ENCODE data around the gene FRMD7. TPM values are rescaled to one million over a fixed set of nuclear protein-coding genes. Genes with fewer than 3 reads are reported as not detected.

FRMD7 gene
- total RNA-seq, 3 donors from 2014 or later, result not detected

DNA sequence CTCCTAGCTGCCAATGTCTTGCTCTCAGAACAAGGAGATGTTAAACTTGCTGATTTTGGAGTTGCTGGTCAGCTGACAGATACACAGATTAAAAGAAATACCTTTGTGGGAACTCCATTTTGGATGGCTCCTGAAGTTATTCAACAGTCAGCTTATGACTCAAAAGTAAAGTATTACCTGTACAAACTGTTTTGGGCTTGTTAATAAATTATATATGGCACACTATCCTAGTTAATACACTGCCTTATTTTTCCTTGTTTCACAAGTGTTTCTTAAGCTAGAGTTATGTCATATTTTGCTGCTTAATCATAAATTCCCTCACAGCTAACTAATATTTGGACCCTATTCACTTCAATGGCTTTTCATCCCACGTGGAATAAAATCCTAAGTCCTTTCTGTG is 59.4 kb downstream of the FRMD7 start:
- H3K4me3 ChIP-seq, result no peak overlapping the region
- intact Hi-C loops (cut with DNase I; ENCODE audit: low total_unique reads), result no loop called here
- H3K27ac ChIP-seq, result no peak overlapping the region
- no peak for DNase-seq (ENCODE audit: low spot score in 2 of 2)
- H3K9me3 ChIP-seq, result no peaks in the 10 kb centered on the region
- no peaks in the 10 kb centered on the region for H3K4me1 ChIP-seq
- peaks cover 0 to 46% of the 10 kb centered on the region in 2 donors for H3K27me3 ChIP-seq
- TF ChIP-seq CTCF (IDR thresholded peaks at IDR 0.05) (no peak), POLR2A (IDR thresholded peaks at IDR 0.05) (no peak), POLR2AphosphoS5 (IDR thresholded peaks at IDR 0.05) (no peak)
- H3K36me3 ChIP-seq, result no peaks in the 10 kb centered on the region

- no peaks in the 10 kb centered on the region for H3K4me1 ChIP-seq
- TF ChIP-seq POLR2A (IDR thresholded peaks at IDR 0.05), result no peak
- TF ChIP-seq POLR2AphosphoS5 (IDR thresholded peaks at IDR 0.05), result no peak
- no peak for TF ChIP-seq CTCF (IDR thresholded peaks at IDR 0.05)
- no peak for DNase-seq (ENCODE audit: low spot score in 2 of 2)
- intact Hi-C loops (cut with DNase I; ENCODE audit: low total_unique reads), result no loop called here
- H3K4me3 ChIP-seq, result no peak overlapping the region
- H3K27me3 ChIP-seq, result peaks cover 0 to 52% of the 10 kb centered on the region in 2 donors
- H3K9me3 ChIP-seq, result no peaks in the 10 kb centered on the region
- no peaks in the 10 kb centered on the region for H3K36me3 ChIP-seq
- H3K27ac ChIP-seq, result no peak overlapping the region
Measured at GRCh38 chrX:132063862-132064261, 64.0 kb downstream of the FRMD7 start.

- Histone ChIP-seq H3K27me3 (peaks cover 0 to 52% of the 10 kb centered on the region in 2 donors), H3K4me1 (no peaks in the 10 kb centered on the region), H3K36me3 (no peaks in the 10 kb centered on the region), H3K9me3 (no peaks in the 10 kb centered on the region), H3K4me3 (no peak overlapping the region), H3K27ac (no peak overlapping the region)
- TF ChIP-seq POLR2A (IDR thresholded peaks at IDR 0.05) (no peak), CTCF (IDR thresholded peaks at IDR 0.05) (no peak), POLR2AphosphoS5 (IDR thresholded peaks at IDR 0.05) (no peak)
- no peak for DNase-seq (ENCODE audit: low spot score in 2 of 2)
- intact Hi-C loops (cut with DNase I; ENCODE audit: low total_unique reads), result no loop called here
Measured at GRCh38 chrX:132063334-132063733, 64.5 kb downstream of the FRMD7 start.

GRCh38 chrX:132059973-132060540 is 67.8 kb downstream of the FRMD7 start:
- Histone ChIP-seq H3K36me3 (no peaks in the 10 kb centered on the region), H3K27me3 (peaks cover 0 to 66% of the 10 kb centered on the region in 2 donors), H3K27ac (no peak overlapping the region), H3K9me3 (no peaks in the 10 kb centered on the region), H3K4me3 (no peak overlapping the region), H3K4me1 (no peaks in the 10 kb centered on the region)
- TF ChIP-seq CTCF (IDR thresholded peaks at IDR 0.05) (no peak), POLR2AphosphoS5 (IDR thresholded peaks at IDR 0.05) (no peak), POLR2A (IDR thresholded peaks at IDR 0.05) (no peak)
- DNase-seq (ENCODE audit: low spot score in 2 of 2), result no peak
- intact Hi-C loops (cut with DNase I; ENCODE audit: low total_unique reads), result no loop called here

- intact Hi-C loops (cut with DNase I; ENCODE audit: low total_unique reads), result no loop called here
- H3K27me3 ChIP-seq, result peaks cover 0 to 67% of the 10 kb centered on the region in 2 donors
Measured at GRCh38 chrX:132058975-132059374, 68.8 kb downstream of the FRMD7 start.

More at GRCh38 chrX:132058975-132059374, 68.8 kb downstream of the FRMD7 start:
- Histone ChIP-seq H3K4me3 (no peak overlapping the region), H3K4me1 (no peaks in the 10 kb centered on the region), H3K27ac (no peak overlapping the region), H3K9me3 (no peaks in the 10 kb centered on the region), H3K36me3 (no peaks in the 10 kb centered on the region)
- DNase-seq (ENCODE audit: low spot score in 2 of 2), result no peak
- TF ChIP-seq CTCF (IDR thresholded peaks at IDR 0.05) (no peak), POLR2A (IDR thresholded peaks at IDR 0.05) (no peak), POLR2AphosphoS5 (IDR thresholded peaks at IDR 0.05) (no peak)
